HG03175 (cell line): ENCODE measurements around the gene MOB3B.

Experiments
- ATAC-seq: cut with Tn5 transposase; IDR thresholded peaks from one replicate; pipeline ENCODE4 v1.9.1; 2021; ENCODE audit warnings: mild to moderate bottlenecking, moderate library complexity; ENCODE audit not compliant: unreplicated experiment

The MOB3B gene

GRCh38 chr9:27529316-27530278, at the start of gene MOB3B:
Gene MOB3B, minus strand, starts transcription at chr9:27529814. Its CDS starts 74,264 bp downstream, at chr9:27455550.
- peak; percentile 78 for ATAC-seq

- peak; percentile 90 for ATAC-seq
Observed at GRCh38 chr9:27573634-27574590, 44.3 kb upstream of the MOB3B start.

GRCh38 chr9:27572918-27573633, 43.5 kb upstream of the MOB3B start, which contains the start of gene C9orf72:
Gene C9orf72, minus strand, starts transcription at chr9:27573481. Its CDS starts 6,361 bp downstream, at chr9:27567120.
- ATAC-seq, result peak; percentile 65

- peak; percentile 34 for ATAC-seq
Observed at GRCh38 chr9:27572566-27572917, 42.9 kb upstream of the MOB3B start.

- no peak for ATAC-seq
Observed at GRCh38 chr9:27572061-27572460, 42.4 kb upstream of the MOB3B start.

- no peak for ATAC-seq
Observed at GRCh38 chr9:27571011-27571410, 41.4 kb upstream of the MOB3B start.

- ATAC-seq, result no peak
Observed at GRCh38 chr9:27569406-27569805, 39.8 kb upstream of the MOB3B start.

- no peak for ATAC-seq
Observed at GRCh38 chr9:27566118-27566517, 36.5 kb upstream of the MOB3B start.

GRCh38 chr9:27565696-27566095, 36.1 kb upstream of the MOB3B start:
- ATAC-seq, result no peak

- ATAC-seq, result no peak
Observed at GRCh38 chr9:27564670-27565069, 35.1 kb upstream of the MOB3B start.

- no peak for ATAC-seq
Observed at GRCh38 chr9:27563738-27564430, 34.3 kb upstream of the MOB3B start.

- peak; percentile 47 for ATAC-seq
Observed at GRCh38 chr9:27561685-27562084, 32.1 kb upstream of the MOB3B start.

GRCh38 chr9:27560457-27560856, 30.8 kb upstream of the MOB3B start:
- ATAC-seq, result no peak

- ATAC-seq, result no peak
Observed at GRCh38 chr9:27558307-27558706, 28.7 kb upstream of the MOB3B start.

GRCh38 chr9:27556470-27556869, 26.9 kb upstream of the MOB3B start:
- ATAC-seq, result no peak

GRCh38 chr9:27554712-27555111, 25.1 kb upstream of the MOB3B start:
- ATAC-seq, result no peak

GRCh38 chr9:27549196-27549755, 19.7 kb upstream of the MOB3B start:
- ATAC-seq, result no peak

GRCh38 chr9:27548055-27548741, 18.6 kb upstream of the MOB3B start:
- ATAC-seq, result no peak

GRCh38 chr9:27545471-27545870, 15.9 kb upstream of the MOB3B start:
- ATAC-seq, result no peak
